IPS-18a (cell line): ENCODE data around the gene TTC22.

ENCODE experiments used
- H3K27ac ChIP-seq: one replicate; pipeline ENCODE4 v1.5.1; 2013; ENCODE audit warnings: low read length
- H3K27me3 ChIP-seq: one replicate; pipeline ENCODE4 v1.6.1; 2013; ENCODE audit warnings: mild to moderate bottlenecking, low read length; ENCODE audit not compliant: control insufficient read depth, insufficient read depth
- H3K36me3 ChIP-seq: one replicate; pipeline ENCODE4 v1.6.1; 2013; ENCODE audit warnings: low read depth, low read length; ENCODE audit not compliant: control insufficient read depth
- H3K4me1 ChIP-seq: one replicate; pipeline ENCODE4 v1.6.1; 2013; ENCODE audit warnings: low read depth, low read length; ENCODE audit not compliant: control insufficient read depth
- H3K4me3 ChIP-seq: one replicate; pipeline ENCODE4 v1.5.1; 2013; ENCODE audit warnings: low read length
- H3K9ac ChIP-seq: one replicate; pipeline ENCODE4 v1.6.1; 2013; ENCODE audit warnings: mild to moderate bottlenecking, low read length, moderate library complexity
- H3K9me3 ChIP-seq: one replicate; pipeline ENCODE4 v1.6.1; 2013; ENCODE audit warnings: low read depth, low read length; ENCODE audit not compliant: control insufficient read depth

TTC22 gene

DNA sequence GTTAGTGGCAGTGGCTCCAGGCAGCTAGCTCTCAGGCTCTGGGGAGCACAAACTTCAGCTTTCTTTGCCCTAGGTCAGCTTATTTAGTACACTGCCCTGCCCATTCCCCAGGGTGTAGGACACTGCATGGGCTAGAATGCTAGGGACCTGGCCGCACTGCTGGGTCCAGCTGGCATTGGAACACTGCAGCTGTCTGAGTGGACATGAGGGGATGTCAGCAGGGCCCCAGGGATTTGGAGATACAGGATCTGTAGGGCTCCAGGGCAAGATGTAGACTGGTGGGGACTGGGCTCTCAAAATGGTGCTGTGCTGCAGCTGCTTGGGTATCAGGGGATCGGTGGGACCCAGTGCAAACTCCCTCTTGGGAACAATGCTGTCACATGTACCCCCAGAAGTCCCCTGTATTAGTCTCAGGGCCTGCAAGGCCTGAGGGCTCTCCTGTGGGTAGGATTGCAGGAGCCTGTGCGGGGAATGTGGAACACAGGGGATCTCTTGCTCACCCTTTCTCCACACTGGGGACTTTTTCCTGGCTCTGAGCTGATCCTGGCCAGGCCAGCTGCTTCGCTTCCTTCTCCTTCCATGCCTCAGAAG lies 25.2 kb upstream of the TTC22 start:
- no peak overlapping the region for H3K9ac ChIP-seq
- H3K4me3 ChIP-seq = no peak overlapping the region
- H3K27ac ChIP-seq = no peak overlapping the region
- H3K9me3 ChIP-seq = peaks cover 2% of the 10 kb centered on the region
- H3K4me1 ChIP-seq = no peaks in the 10 kb centered on the region
- no peaks in the 10 kb centered on the region for H3K36me3 ChIP-seq
- H3K27me3 ChIP-seq = no peaks in the 10 kb centered on the region

DNA sequence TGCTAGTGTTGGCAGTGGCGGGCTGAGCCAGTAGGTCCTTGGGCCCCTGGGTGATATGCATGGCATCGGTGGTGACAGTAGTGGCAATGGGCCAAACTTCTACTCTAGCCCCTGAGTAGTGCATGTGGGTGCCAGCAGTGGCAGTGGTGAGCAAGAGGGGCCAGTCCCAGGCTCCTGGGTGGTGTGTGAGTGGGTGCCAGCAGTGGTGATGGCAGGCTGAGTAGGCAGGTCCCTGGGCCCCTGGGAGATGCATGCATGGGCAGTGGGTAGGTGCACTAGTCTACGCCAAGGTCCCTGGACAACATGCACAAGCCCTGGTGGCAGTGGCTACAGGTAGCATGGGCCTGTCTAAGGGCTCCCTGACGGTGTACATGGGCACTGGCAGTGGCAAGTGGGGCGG lies 24.6 kb upstream of the TTC22 start:
- H3K27ac ChIP-seq = no peak overlapping the region
- H3K9ac ChIP-seq = no peak overlapping the region
- H3K4me1 ChIP-seq = no peaks in the 10 kb centered on the region
- no peaks in the 10 kb centered on the region for H3K27me3 ChIP-seq
- H3K9me3 ChIP-seq = peaks cover 2% of the 10 kb centered on the region
- no peaks in the 10 kb centered on the region for H3K36me3 ChIP-seq
- H3K4me3 ChIP-seq = no peak overlapping the region

DNA sequence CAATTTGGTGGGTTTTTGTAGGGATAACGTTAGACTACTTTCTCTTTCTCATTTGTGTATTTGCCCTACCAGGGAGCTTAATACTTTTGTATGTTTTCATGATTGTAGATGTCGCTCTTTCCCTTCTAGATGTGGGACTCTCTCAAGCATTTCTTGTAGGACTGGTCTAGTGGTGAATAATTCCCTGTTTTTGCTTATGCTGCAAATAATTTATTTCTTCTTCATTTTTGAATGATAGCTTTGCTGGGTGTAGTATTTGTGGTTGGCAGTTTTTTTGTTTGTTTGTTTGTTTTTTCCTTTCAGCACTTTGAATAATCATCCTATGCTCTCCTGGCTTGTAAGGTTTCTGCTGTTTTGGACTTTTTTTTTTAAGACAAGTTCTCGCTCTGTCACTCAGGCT lies 22.5 kb upstream of the TTC22 start:
- Histone ChIP-seq H3K27ac (no peak overlapping the region), H3K27me3 (no peaks in the 10 kb centered on the region), H3K9me3 (peaks cover 2% of the 10 kb centered on the region), H3K36me3 (no peaks in the 10 kb centered on the region), H3K4me1 (no peaks in the 10 kb centered on the region), H3K9ac (no peak overlapping the region), H3K4me3 (no peak overlapping the region)

- Histone ChIP-seq H3K27me3 (no peaks in the 10 kb centered on the region), H3K36me3 (no peaks in the 10 kb centered on the region), H3K27ac (no peak overlapping the region), H3K9me3 (no peaks in the 10 kb centered on the region), H3K9ac (no peak overlapping the region), H3K4me1 (peaks cover 2% of the 10 kb centered on the region), H3K4me3 (no peak overlapping the region)
Measured at GRCh38 chr1:54819733-54820132, 18.6 kb upstream of the TTC22 start.

- H3K27me3 ChIP-seq = no peaks in the 10 kb centered on the region
- H3K9me3 ChIP-seq = no peaks in the 10 kb centered on the region
- H3K4me1 ChIP-seq = peaks cover 8% of the 10 kb centered on the region
- H3K36me3 ChIP-seq = no peaks in the 10 kb centered on the region
- H3K9ac ChIP-seq = no peak overlapping the region
- H3K4me3 ChIP-seq = no peak overlapping the region
- H3K27ac ChIP-seq = no peak overlapping the region
Measured at GRCh38 chr1:54819195-54819536, 18.0 kb upstream of the TTC22 start.

DNA sequence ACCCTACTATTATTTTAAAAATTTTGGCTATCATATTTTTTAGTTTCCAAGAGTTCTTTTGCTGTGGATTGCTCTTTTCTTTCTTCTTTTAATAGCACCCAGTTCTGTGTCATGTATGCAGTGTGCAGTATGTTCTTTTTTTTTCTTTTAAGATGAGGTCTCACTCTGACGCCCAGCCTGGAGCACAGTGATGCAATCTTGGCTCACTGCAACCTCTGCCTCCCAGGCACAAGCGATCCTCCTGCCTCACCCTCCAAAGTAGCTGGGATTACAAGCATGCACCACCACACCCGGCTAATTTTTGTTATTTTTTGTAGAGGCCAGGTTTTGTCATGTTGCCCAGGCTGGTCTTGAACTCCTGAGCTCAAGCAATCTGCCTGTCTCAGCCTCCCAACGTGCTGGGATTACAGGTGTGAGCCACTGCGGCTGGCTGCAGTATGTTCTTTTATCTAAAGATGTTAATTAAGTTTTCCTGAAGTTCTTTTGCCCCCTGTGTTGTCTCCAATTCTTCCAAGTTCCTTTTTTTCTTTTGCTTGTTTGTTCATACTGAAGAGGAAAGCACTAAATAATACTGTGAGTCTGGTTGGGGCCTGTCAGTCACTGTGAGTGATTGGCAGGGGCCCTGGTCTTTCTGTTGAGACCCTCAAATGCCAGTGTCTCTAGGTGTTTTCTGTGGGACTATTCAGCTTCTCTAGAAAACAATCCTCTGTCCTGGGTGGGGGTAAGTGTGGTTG lies 17.5 kb upstream of the TTC22 start:
- no peak overlapping the region for H3K9ac ChIP-seq
- no peak overlapping the region for H3K27ac ChIP-seq
- H3K4me3 ChIP-seq = no peak overlapping the region
- peaks cover 13% of the 10 kb centered on the region for H3K4me1 ChIP-seq
- H3K36me3 ChIP-seq = no peaks in the 10 kb centered on the region
- H3K27me3 ChIP-seq = no peaks in the 10 kb centered on the region
- no peaks in the 10 kb centered on the region for H3K9me3 ChIP-seq

DNA sequence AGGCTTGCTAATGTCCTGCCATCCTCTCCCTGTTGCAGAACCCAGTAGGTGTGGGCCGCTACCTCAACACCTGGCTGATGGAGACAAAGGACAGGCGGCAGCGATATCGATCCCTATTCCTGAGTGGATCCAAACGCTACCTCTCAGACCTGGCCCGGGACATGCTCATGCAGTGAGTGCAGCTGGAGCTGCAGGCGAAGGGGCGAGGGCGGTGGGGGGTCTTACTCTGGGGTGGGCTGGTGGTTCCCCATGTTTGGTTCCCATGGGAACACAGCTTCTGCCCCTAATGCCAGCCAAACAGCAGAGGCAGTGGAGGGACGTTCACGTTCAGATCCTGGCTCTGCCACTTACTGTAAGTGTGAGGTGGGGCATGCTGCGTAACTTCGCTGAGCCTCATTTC lies 15.8 kb upstream of the TTC22 start:
- no peak overlapping the region for H3K9ac ChIP-seq
- H3K4me1 ChIP-seq = peaks cover 27% of the 10 kb centered on the region
- H3K36me3 ChIP-seq = no peaks in the 10 kb centered on the region
- no peak overlapping the region for H3K4me3 ChIP-seq
- H3K27me3 ChIP-seq = no peaks in the 10 kb centered on the region
- H3K27ac ChIP-seq = no peak overlapping the region
- H3K9me3 ChIP-seq = no peaks in the 10 kb centered on the region

GRCh38 chr1:54816130-54816529 lies 15.0 kb upstream of the TTC22 start:
- H3K9me3 ChIP-seq = no peaks in the 10 kb centered on the region
- no peaks in the 10 kb centered on the region for H3K27me3 ChIP-seq
- no peak overlapping the region for H3K4me3 ChIP-seq
- H3K36me3 ChIP-seq = no peaks in the 10 kb centered on the region
- H3K9ac ChIP-seq = no peak overlapping the region
- peaks cover 27% of the 10 kb centered on the region for H3K4me1 ChIP-seq
- no peak overlapping the region for H3K27ac ChIP-seq

DNA sequence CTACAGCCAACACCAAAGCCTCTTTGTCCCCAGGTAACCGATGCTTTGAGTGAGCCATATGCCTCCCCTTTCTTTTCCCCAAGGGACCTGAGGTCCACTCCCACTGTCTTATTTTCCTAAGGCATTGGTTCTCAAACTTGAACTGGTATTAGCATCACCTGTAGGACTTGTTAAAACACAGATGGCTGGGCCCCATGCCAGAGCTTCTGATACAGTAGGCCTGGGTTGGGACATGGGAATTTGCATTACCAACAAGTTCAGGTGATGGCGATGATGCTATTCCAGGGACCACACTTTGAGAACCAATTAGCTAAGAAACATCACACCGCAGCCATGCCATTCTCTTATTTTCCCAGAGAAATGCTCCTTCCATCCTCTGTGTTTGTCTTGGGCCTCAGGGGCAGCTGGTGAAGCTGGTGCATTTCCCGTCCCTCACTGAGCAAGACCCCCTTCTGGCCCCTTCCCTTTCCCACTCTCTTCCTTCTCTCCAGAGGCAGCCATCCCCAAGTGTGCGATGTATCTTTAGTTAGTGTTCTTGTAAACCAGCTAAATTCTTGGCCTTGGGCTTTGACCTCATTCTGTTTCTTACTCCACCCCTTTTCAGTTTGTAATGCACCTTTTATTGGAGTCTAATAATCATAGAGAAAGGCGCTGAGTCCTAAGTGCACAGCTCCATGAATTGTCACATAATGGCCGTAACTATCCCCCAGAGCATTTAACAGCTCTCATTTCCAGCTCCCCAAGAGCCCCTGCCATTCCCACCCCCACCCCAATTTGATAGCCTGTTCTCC lies 14.2 kb upstream of the TTC22 start:
- Histone ChIP-seq H3K4me3 (no peak overlapping the region), H3K9ac (no peak overlapping the region), H3K4me1 (peaks cover 27% of the 10 kb centered on the region), H3K36me3 (no peaks in the 10 kb centered on the region), H3K9me3 (no peaks in the 10 kb centered on the region), H3K27me3 (no peaks in the 10 kb centered on the region), H3K27ac (no peak overlapping the region)

DNA sequence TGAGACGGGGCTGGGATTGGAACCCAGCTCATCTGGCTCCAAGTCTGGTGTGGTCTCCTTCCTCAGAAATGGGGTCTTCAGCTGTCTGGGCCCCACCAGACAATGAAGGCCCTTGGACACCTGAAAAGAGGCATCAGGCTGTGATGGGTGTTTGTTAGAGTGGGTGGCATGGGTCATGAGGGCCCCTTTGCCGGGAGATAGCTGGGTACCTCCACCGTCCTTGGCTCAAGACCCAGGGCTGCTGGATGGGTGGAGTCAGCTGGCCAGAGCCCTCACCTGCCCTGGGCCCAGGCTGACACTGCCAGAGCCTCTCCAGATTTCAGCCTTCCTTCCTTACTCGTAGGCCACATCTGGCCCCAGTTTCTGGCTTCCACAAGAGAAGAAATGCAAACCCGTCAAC lies 13.4 kb upstream of the TTC22 start:
- H3K27ac ChIP-seq = no peak overlapping the region
- no peaks in the 10 kb centered on the region for H3K27me3 ChIP-seq
- H3K4me3 ChIP-seq = no peak overlapping the region
- H3K9ac ChIP-seq = no peak overlapping the region
- peaks cover 27% of the 10 kb centered on the region for H3K4me1 ChIP-seq
- H3K9me3 ChIP-seq = no peaks in the 10 kb centered on the region
- no peaks in the 10 kb centered on the region for H3K36me3 ChIP-seq

DNA sequence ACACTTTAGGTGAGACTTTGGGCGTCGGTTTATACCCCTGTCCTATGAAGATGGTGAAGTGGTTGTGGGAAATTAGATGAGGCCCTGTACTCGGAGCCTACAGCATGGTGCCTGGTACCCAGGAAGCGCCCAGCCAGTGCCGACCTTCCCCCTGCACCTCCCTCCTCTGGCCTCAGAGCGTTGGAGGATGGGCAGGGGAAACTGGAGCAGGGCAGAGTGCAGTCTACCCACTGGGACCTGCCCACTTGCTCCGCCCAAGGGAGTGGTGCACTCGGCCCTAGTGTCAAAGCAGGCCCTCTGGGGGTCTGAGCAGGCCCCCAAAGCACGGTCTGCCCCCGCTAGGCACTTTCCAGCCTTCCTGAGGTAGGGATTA lies 13.0 kb upstream of the TTC22 start:
- H3K4me3 ChIP-seq = peak overlapping the region; percentile 7
- no peak overlapping the region for H3K27ac ChIP-seq
- peaks cover 28% of the 10 kb centered on the region for H3K4me1 ChIP-seq
- H3K27me3 ChIP-seq = no peaks in the 10 kb centered on the region
- no peaks in the 10 kb centered on the region for H3K36me3 ChIP-seq
- no peak overlapping the region for H3K9ac ChIP-seq
- no peaks in the 10 kb centered on the region for H3K9me3 ChIP-seq
